Measurements from ENCODE around the gene TMEM63A.

DNA sequence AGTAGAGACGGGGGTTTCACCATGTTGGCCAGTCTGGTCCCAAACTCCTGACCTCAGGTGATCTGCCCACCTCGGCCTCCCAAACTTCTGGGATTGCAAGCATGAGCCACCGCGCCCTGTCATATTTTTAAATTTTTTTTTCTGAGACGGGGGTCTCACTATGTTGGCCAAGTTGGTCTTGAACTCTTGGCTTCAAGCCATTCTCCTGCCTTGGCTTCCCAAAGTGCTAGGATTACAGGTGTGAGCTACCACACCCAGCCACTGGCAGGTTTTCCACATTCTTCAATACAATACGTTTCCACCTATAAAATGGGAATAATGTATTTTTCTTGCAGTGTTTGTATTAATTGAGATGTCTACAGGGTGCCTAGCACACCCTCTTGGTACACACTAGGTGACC is 10.1 kb upstream of the TMEM63A start:
- TF ChIP-seq, protein P1, sequence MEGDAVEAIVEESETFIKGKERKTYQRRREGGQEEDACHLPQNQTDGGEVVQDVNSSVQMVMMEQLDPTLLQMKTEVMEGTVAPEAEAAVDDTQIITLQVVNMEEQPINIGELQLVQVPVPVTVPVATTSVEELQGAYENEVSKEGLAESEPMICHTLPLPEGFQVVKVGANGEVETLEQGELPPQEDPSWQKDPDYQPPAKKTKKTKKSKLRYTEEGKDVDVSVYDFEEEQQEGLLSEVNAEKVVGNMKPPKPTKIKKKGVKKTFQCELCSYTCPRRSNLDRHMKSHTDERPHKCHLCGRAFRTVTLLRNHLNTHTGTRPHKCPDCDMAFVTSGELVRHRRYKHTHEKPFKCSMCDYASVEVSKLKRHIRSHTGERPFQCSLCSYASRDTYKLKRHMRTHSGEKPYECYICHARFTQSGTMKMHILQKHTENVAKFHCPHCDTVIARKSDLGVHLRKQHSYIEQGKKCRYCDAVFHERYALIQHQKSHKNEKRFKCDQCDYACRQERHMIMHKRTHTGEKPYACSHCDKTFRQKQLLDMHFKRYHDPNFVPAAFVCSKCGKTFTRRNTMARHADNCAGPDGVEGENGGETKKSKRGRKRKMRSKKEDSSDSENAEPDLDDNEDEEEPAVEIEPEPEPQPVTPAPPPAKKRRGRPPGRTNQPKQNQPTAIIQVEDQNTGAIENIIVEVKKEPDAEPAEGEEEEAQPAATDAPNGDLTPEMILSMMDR (IDR thresholded peaks at IDR 0.05; ENCODE audit: insufficient read depth, low read length, poor library complexity, severe bottlenecking) = no peak
- TF ChIP-seq EZH2phosphoT487 (conservative IDR thresholded peaks at IDR 0.05; ENCODE audit: low read length) = no peak

Measured in SU-DHL-6 (cell line).